ENCODE data around the gene DUSP9. TPM values are rescaled to one million over a fixed set of nuclear protein-coding genes. Genes with fewer than 3 reads are reported as not detected.
"Not testable (repeated sequence)": the region's sequence is repeated elsewhere in the genome, so short reads cannot be mapped to it uniquely, and the experiment has no call there.

DUSP9 gene
- total RNA-seq, 1 donor from 2014 or later, result not detected

DNA sequence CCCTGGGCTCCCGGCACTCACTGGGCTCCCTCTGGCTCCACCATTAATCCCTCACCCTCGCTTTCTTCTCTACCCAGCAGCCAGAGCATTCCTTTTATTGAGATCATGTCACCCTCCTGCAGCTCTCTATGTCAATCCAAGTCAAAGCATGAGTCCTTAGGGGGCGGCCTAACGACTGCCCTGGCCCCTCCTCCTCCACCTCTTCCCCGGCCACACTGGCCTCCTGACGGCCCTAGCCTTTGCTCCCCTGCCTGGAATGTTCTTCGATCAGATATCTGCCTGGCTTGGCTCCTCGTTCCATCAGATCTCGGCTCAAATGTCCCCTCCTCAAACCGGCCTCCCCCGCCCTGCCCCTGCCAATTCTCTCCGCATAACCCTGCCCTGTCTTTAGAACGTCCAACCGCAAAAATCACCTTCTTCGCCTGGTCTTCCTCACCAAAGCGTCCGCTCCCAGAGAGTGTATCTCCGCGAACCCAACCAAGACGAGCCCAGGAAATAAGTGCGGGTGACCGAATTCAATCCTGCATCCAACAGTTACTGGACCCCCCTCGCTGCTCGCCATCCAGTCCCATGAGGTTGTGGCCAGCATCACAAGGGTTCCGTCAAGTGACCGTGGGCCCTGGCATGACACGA, 27.3 kb downstream of the DUSP9 start:
- Mint-ChIP-seq H3K9me3 (no peaks in the 10 kb centered on the region), H3K4me1 (peaks cover 2% of the 10 kb centered on the region), H3K4me3 (no peak overlapping the region), H3K27ac (no peak overlapping the region), H3K36me3 (ENCODE audit: low read depth) (no peaks in the 10 kb centered on the region), H3K27me3 (peaks cover 15% of the 10 kb centered on the region)
- no peak for TF ChIP-seq CTCF (IDR thresholded peaks at IDR 0.05)
- no peak for DNase-seq
- ChIA-PET POLR2A (no interaction called here), CTCF (no interaction called here)
- no peak for ATAC-seq (ENCODE audit: low read depth)
- intact Hi-C loops (cut with micrococcal nuclease), result no loop called here

DNA sequence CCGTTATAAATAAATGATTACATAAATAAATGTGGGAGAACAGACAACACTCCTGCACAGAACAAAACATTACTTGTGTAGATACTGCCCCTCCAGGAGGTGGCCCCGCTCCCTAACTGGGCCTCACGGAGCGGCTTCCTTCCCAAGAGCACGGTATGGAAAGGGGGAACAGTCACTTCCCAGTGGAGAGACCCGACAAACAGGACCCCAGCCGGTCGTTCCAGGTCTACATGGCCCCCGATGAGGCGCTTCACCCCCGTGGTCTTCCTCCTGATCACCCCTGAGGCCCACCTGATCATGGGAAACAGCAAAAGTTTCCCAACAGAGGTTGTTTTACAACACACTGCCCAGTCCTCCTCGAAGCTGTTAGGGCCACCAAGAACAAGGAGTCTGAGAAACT, 34.2 kb downstream of the DUSP9 start:
- Mint-ChIP-seq H3K27ac (no peak overlapping the region), H3K9me3 (no peaks in the 10 kb centered on the region), H3K27me3 (peaks cover 5% of the 10 kb centered on the region), H3K4me3 (no peak overlapping the region), H3K4me1 (no peaks in the 10 kb centered on the region), H3K36me3 (ENCODE audit: low read depth) (no peaks in the 10 kb centered on the region)
- TF ChIP-seq CTCF (IDR thresholded peaks at IDR 0.05), result no peak
- intact Hi-C loops (cut with micrococcal nuclease), result loop anchor here (10.0 kb wide), 1 partner anchor 84 kb away; the partner anchor contains the start of gene PLXNB3
- ATAC-seq (ENCODE audit: low read depth), result no peak
- ChIA-PET POLR2A (no interaction called here), CTCF (no interaction called here)
- DNase-seq, result no peak

DNA sequence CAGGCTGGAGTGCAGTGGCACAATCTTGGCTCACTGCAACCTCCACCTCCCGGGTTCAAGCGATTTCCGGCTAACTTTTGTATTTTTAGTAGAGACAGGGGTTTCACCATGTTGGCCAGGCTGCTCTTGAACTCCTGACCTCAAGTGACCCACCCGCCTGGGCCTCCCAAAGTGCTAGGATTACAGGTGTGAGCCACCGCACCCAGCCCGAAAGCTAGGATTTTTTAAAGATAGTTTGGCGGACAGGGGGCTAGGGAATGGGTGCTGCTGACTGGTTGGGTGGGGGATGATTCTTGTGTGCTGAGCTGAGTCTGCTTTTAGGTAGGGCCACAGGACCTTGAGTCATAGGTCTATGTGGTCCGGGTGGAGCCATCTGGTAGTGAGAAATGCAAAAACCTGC, 36.5 kb downstream of the DUSP9 start:
- DNase-seq; H3K4me1 Mint-ChIP-seq; H3K27me3 Mint-ChIP-seq; H3K4me3 Mint-ChIP-seq; ATAC-seq (ENCODE audit: low read depth); H3K9me3 Mint-ChIP-seq; H3K27ac Mint-ChIP-seq; CTCF ChIA-PET; H3K36me3 Mint-ChIP-seq (ENCODE audit: low read depth); POLR2A ChIA-PET: not testable (repeated sequence)
- intact Hi-C loops (cut with micrococcal nuclease), result loop anchor here (10.0 kb wide), 1 partner anchor 81 kb away; the partner anchor contains the start of gene PLXNB3

DNA sequence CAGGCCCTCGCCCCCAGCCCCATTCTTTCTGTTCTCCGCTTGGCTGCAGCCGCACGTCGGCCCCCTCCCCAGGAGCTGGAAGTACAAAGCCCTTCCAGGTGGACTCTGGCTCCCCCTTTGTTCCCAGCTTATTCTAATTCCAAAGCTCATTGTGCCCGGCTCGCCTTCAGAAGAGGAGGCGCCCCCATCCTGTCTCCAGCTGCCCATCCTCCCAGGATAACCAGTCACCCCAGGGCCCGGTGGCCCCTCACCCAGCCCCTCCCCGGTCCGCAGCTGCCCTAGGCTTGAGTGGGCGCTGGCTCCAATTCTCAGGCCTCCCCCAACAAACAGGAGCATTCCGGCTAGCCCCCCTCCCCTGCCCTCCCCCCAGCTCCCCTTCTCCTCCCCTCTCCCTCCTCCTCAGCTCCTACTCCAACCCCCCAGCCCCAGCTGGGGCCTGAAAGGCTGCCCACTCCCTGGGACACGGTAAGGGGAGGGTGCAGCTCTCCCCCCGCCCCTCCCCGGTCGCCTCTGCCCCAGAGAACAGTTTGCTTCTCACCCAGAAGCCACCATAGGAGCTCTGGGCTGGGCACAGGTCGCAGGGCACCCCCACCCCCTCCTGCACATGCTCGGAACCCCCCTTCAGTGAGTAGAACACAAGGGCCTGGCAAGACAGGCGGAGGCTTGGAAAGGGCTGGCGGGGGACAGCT, 37.6 kb downstream of the DUSP9 start:
- TF ChIP-seq CTCF (IDR thresholded peaks at IDR 0.05), result no peak
- H3K27ac Mint-ChIP-seq, result no peak overlapping the region
- ATAC-seq (ENCODE audit: low read depth), result no peak
- no peaks in the 10 kb centered on the region for H3K9me3 Mint-ChIP-seq
- intact Hi-C loops (cut with micrococcal nuclease), result loop anchor here (5.0 to 10.0 kb wide), 2 partner anchors 38 to 80 kb away; partner anchors contain the start of genes ABCD1, BCAP31 and PLXNB3
- H3K4me1 Mint-ChIP-seq, result no peaks in the 10 kb centered on the region
- DNase-seq, result no peak
- H3K4me3 Mint-ChIP-seq, result no peak overlapping the region
- H3K27me3 Mint-ChIP-seq, result peaks cover 4% of the 10 kb centered on the region
- POLR2A ChIA-PET, result interaction anchor here (0.6 kb wide), 1 partner anchor 152 kb away, joined by 3 read pairs; no protein-coding TSS in a partner anchor
- H3K36me3 Mint-ChIP-seq (ENCODE audit: low read depth), result no peaks in the 10 kb centered on the region
- CTCF ChIA-PET, result no interaction called here

GRCh38 chrX:153685156-153685536, 38.1 kb downstream of the DUSP9 start:
- TF ChIP-seq CTCF (IDR thresholded peaks at IDR 0.05), result no peak
- H3K4me3 Mint-ChIP-seq, result no peak overlapping the region
- CTCF ChIA-PET, result no interaction called here
- no peak overlapping the region for H3K27ac Mint-ChIP-seq
- no peaks in the 10 kb centered on the region for H3K4me1 Mint-ChIP-seq
- H3K36me3 Mint-ChIP-seq (ENCODE audit: low read depth), result no peaks in the 10 kb centered on the region
- H3K9me3 Mint-ChIP-seq, result no peaks in the 10 kb centered on the region
- POLR2A ChIA-PET, result interaction anchor here (0.6 kb wide), 1 partner anchor 152 kb away, joined by 3 read pairs; no protein-coding TSS in a partner anchor
- ATAC-seq (ENCODE audit: low read depth) (no peak), DNase-seq (no peak)
- peaks cover 5% of the 10 kb centered on the region for H3K27me3 Mint-ChIP-seq
- intact Hi-C loops (cut with micrococcal nuclease), result loop anchor here (5.0 to 10.0 kb wide), 2 partner anchors 37 to 80 kb away; partner anchors contain the start of genes ABCD1, BCAP31 and PLXNB3
